ENCODE measurements around the gene ANXA10.
"Not testable (repeated sequence)": the region's sequence is repeated elsewhere in the genome, so short reads cannot be mapped to it uniquely, and the experiment has no call there.

ANXA10 gene

GRCh38 chr4:168092176-168092712 lies at the start of gene ANXA10:
ANXA10 (plus strand) TSS chr4:168092537; CDS start chr4:168092701, 164 bp downstream.
- DNase-seq (ENCODE audit: low read depth), result no peak

GRCh38 chr4:168045354-168045753 lies 47.0 kb upstream of the ANXA10 start:
- no peak for DNase-seq (ENCODE audit: low read depth)

DNA sequence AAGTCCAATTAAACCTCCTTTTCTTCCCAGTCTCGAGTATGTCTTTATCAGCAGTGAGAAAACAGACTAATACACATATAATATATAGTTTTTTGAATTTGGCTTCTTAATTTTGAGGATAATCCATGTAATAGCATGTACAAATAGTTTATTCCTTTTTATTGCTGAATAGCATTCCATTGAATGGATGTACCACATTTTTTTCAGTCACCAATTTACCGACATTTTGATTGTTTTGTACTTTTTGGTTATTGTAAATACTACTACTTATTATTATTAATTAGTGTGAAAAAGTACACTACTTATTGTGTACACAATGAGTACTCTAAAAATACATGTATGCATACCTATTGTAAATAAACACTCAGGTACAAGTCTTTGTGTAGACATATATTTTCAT lies 42.3 kb upstream of the ANXA10 start:
- DNase-seq (ENCODE audit: low read depth), result no peak

DNA sequence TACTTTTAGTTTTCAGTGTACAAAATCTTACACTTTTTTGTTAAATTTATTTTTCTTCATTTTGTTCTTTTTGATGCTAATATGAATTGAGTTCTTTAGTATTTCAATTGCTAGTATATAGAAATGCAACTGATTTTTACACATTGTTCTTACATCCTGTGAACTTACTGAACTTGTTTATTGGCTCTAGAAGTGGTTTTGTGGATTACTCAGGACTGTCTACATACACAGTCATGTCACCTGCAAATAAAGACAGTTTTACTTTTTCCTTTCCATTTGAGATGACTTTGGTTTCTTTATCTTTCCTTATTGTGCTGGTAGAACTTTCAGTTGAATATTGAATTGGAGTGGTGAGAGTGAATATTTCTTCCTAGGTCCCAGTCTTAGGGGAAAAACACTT lies 40.8 kb upstream of the ANXA10 start:
- no peak for DNase-seq (ENCODE audit: low read depth)

DNA sequence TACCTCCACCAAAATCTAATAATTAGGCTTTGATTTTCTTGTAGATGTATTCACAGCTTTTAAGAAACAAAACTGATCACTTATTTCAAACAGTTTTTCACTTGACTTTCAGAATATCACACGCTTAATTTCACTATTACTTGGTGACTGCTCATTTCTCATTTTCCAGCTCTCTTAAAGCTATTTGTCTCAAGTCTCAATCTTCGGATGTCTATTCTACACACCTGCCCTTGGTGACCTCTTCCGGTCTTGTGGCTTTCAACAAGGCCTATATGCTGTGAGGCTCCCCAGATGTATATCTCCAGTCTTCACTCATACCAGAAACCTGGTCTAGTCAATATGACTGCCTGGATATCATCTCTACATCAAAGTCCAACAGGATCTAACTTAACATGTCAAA lies 34.9 kb upstream of the ANXA10 start:
- no peak for DNase-seq (ENCODE audit: low read depth)

DNA sequence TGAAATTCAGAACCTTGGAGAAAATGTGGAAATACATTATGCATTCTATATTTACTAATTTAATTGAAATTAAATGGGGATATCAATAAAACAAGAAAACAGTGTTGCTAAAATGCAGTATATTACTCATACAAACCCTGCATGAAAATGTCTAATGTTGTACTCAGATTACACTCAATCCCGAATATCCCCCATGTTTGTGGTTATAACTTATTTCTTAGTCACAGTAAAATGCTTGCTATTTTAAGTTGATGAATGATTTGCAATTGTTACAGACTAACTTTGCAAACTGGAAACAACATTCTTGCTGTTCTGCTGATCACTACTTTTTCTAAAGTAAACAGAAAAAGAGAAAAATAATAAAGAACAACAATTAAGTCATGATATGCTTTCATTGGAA lies 33.1 kb upstream of the ANXA10 start:
- DNase-seq (ENCODE audit: low read depth), result no peak

- DNase-seq (ENCODE audit: low read depth), result no peak
These were observed 29.3 kb upstream of the ANXA10 start for GRCh38 chr4:168063031-168063430.

DNA sequence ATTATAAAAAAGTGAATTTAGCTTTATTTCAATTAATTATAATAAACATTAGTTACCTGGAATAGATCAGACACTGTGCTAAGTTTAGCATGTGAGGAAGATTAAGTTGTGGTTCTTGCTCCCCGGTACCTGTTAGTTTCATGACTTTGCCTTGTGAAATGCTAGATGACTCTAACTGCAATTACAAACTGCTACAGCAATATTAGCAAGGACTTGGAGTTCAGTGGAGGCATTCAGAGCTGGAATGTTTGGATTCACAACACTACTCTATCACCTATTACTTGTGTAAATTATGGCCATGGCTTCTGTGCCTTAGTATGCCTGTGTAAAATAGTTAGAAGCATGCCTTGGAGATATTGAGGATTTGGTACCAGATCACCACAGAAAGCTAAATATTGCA lies 21.4 kb upstream of the ANXA10 start:
- no peak for DNase-seq (ENCODE audit: low read depth)

GRCh38 chr4:168071304-168071703 lies 21.0 kb upstream of the ANXA10 start:
- no peak for DNase-seq (ENCODE audit: low read depth)

GRCh38 chr4:168074861-168075260 lies 17.5 kb upstream of the ANXA10 start:
- DNase-seq (ENCODE audit: low read depth), result no peak

- DNase-seq (ENCODE audit: low read depth), result no peak
These were observed 15.2 kb upstream of the ANXA10 start for GRCh38 chr4:168076989-168077725.

- no peak for DNase-seq (ENCODE audit: low read depth)
These were observed 14.6 kb upstream of the ANXA10 start for GRCh38 chr4:168077726-168078239.

DNA sequence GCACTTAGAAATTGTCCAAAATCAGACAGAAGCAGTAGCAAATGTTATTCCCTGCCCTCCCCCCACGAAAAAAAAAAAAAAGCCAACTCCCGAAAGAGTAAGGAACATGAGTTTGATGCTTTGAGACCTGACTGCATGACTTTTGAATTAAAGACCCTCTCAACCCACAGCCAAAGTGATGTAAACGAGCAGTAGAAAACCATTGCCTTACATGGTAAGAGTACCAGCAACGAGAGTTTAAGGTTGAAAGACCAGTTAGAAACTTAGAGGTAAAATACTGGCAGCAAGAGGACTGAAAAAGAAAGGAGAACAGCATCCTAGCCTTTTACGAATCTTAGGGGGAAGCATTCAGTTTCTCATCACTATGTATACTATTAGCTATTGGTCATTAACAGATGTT lies 10.0 kb upstream of the ANXA10 start:
- no peak for DNase-seq (ENCODE audit: low read depth)

DNA sequence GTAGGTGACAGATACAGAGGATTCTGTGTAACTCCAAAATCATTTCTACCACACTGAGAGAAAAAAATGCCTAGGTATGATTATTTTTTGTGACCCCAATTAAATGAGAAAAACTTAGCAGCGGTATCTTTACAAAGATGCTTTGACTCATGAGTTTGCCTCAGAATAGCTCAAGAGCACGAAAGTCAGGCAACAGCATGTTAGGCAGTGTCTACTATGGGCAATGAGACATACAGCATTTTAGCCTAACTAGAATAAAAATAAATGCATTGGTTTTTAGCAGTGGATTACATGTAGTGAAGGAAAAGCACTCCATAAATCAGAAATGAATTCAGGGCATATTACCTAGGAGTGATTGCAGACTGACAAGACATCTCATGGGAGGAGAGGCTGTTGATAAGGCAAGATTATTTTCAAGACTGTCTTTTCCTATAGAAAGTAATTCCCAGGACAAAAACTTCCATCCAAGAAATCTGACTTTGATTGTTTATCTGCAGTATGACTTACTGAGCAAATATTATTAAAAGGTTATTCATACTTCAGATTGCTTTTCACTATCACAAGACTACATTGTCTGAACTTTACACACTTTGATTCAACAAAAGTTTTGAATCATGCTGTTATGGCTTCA lies 3.6 kb downstream of the ANXA10 start:
- no peak for DNase-seq (ENCODE audit: low read depth)

- no peak for DNase-seq (ENCODE audit: low read depth)
These were observed 4.1 kb downstream of the ANXA10 start for GRCh38 chr4:168096407-168096784.

DNA sequence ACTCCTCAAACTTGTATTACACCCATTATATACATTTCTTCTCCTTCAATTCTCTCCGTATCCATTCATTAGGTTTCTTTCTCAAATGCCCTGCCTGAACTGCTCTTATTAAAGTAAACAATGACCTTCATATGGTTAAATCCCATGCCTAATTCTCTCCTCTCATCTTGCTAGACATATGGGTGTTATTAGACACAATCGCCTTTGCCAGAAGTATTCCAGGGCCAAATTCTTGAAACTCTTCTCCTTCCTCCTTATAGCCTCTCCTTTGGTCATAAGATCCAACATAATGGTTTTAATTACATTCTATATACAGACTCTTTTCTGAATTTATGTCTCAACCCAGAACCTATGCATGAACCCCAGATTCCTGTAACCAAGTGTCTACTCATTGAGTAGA lies 4.8 kb downstream of the ANXA10 start:
- no peak for DNase-seq (ENCODE audit: low read depth)

GRCh38 chr4:168098248-168098717 lies 5.9 kb downstream of the ANXA10 start:
- DNase-seq (ENCODE audit: low read depth), result no peak

- DNase-seq (ENCODE audit: low read depth), result no peak
These were observed 6.9 kb downstream of the ANXA10 start for GRCh38 chr4:168099195-168099594.

DNA sequence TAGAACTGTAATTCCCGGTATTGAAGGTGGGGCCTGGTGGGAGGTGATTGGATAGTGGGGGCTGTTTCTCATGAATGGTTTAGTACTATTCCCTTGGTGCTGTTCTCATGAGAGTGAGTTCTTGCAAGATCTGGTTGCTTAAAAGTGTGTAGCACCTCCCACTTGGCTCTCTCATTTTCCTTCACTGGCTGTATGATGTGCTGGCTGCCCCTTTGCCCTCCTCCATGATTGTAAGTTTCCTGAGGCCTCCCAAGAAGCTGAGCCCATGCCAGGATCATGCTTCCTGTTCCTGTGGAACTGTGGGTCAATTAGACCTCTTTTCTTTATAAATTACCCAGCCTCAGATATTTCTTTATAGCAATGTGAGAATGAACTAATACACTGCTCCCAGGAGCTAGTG lies 8.7 kb downstream of the ANXA10 start:
- no peak for DNase-seq (ENCODE audit: low read depth)

DNA sequence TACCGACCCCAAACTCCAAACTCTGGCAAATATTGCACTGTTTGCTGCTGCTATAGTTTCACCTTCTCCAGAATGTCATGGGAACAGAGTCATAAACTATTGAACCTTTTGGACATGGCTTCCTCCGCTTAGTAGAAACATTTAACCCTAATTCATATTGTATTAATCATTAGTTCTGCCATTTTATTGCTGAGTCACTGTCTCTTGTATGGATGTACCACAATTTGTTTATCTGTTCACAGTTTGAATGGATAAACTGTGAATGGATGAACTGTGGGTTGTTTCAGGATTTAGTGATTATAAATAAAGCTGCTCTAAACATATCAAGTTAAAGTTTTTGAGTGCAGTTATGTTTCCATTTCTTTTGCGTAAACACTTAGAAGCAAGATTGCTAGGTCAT lies 10.1 kb downstream of the ANXA10 start:
- DNase-seq (ENCODE audit: low read depth), result no peak

GRCh38 chr4:168109527-168109926 lies 17.2 kb downstream of the ANXA10 start:
- no peak for DNase-seq (ENCODE audit: low read depth)

DNA sequence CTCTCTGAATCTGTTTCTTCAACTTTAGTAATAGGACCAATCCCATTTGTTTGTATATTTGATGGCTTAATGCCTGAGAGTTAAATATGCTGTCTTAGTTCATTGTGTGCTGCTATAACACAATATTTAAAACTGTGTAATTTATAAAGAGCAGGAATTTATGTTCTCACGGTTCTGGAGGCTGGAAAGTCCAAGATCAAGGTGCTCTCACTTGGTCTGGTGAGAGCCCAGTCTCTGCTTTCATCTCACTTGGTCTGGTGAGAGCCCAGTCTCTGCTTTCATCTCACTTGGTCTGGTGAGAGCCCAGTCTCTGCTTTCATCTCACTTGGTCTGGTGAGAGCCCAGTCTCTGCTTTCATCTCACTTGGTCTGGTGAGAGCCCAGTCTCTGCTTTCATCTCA lies 20.7 kb downstream of the ANXA10 start:
- DNase-seq (ENCODE audit: low read depth), result not testable (repeated sequence)

GRCh38 chr4:168118116-168118655 lies 25.8 kb downstream of the ANXA10 start:
- no peak for DNase-seq (ENCODE audit: low read depth)

Measured in stimulated activated CD8-positive, alpha-beta memory T cell treated with anti-CD3 and anti-CD28 coated beads, Interleukin-12 subunit alpha, Interleukin-12 subunit beta, amount 100 ng/mL, for 4 hours (primary cell).